Ascending aorta (tissue), 2 donors: Measurements from ENCODE around the gene PPIE. TPM values are rescaled to one million over a fixed set of nuclear protein-coding genes. Genes with fewer than 3 reads are reported as not detected.
A peak's percentile ranks its signal among the peaks of the same experiment; 100 is the strongest.
"Not testable (repeated sequence)": the region's sequence is repeated elsewhere in the genome, so short reads cannot be mapped to it uniquely, and the experiment has no call there.

Experiments
- DNase-seq, 2 donors: peaks; one replicate each; pipeline ENCODE4 v3.0.0-alpha.2; 2019; ENCODE audit warnings: low spot score in 2 of 2
- H3K27ac ChIP-seq, 2 donors: fragments of 200-600 bp; sonication (generic); one replicate each; pipeline ENCODE4 v1.5.1; 2016 to 2017; ENCODE audit warnings: mild to moderate bottlenecking in 1 of 2
- H3K27me3 ChIP-seq: fragments of 200-600 bp; sonication (generic); one replicate; pipeline ENCODE4 v1.5.1; 2017
- H3K36me3 ChIP-seq, 2 donors: fragments of 200-600 bp; sonication (generic); one replicate each; pipeline ENCODE4 v1.5.1; 2016
- H3K4me1 ChIP-seq, 2 donors: fragments of 200-600 bp; sonication (generic); one replicate each; pipeline ENCODE4 v1.5.1; 2016 to 2017; ENCODE audit warnings: mild to moderate bottlenecking in 1 of 2
- H3K4me3 ChIP-seq, 2 donors: fragments of 200-600 bp; sonication (generic); one replicate each; pipeline ENCODE4 v1.5.1; 2016 to 2017; ENCODE audit warnings: mild to moderate bottlenecking in 1 of 2
- H3K9me3 ChIP-seq, 2 donors: fragments of 200-600 bp; sonication (generic); one replicate each; pipeline ENCODE4 v1.5.1; 2016
- intact Hi-C: fragments of 100-400 bp; cut with DNase I; formaldehyde crosslinking; loops from one replicate; pipeline ENCODE4 v1.15.1; 2023
- total RNA-seq: library from RNA; depleted of rRNA; stranded (reverse); fragments of >200 nt; gene quantifications from one replicate; pipeline ENCODE4 v1.1.0, GENCODE V29; 2016
- TF ChIP-seq, protein P1 (sequence below), 3 experiments: fragments of 200-600 bp in 2 of 3; fragments of 450-650 bp in 1 of 3; sonication (generic) in 2 of 3; IDR thresholded peaks; one replicate each; pipeline ENCODE4 v1.5.1; 2016 to 2019; ENCODE audit warnings: antibody characterized with exemption in 3 of 3, mild to moderate bottlenecking in 1 of 3, moderate library complexity in 1 of 3

The PPIE gene
- total RNA-seq, 1 donor from 2014 or later: 58.3 TPM

DNA sequence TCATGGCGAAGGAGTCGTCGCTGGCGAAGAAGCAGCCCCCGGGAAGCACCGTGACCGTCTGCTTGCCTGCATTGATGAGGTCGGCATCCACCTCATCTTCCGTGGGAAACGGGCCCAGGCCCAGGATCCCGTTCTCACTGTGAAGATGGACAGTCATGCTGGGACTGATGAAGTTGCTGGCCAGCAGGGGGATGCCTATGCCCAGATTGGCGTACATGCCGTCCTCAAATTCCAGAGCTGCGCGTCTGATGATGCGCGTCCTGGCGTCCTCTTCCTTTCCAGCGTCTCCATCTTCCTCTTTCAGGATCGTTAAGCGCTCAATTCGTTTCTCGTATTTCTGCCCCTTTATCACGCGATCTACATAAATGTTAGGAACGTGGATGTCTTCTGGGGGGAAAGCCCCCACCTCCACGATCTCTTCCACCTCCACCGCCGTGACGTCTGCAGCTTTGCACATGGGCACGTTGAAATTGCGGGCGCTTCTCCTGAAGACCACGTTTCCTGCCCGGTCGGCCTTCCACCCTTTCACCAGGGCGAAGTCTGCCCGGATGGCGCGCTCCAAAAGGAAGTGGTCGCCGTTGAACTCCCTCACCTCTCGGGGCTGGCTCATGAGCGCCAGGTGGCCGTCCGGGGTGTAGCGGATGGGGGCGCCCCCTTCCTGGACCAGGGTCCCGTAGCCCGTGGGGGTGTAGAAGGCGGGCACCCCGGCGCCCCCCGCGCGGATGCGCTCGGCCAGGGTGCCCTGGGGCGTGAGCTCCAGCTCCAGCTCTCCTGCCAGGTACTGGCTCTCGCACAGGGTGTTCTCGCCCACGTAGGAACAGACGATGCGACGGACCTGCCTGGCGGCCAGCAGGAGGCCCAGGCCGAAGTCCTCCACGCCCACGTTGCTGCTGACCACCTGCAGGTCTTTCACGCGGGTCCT lies 31.7 kb downstream of the PPIE start:
- H3K4me3 ChIP-seq, H3K27me3 ChIP-seq, H3K9me3 ChIP-seq, intact Hi-C loops, H3K4me1 ChIP-seq, H3K27ac ChIP-seq, H3K36me3 ChIP-seq: not testable (repeated sequence)
- DNase-seq: peak in 1 of 2 donors; percentile 24

DNA sequence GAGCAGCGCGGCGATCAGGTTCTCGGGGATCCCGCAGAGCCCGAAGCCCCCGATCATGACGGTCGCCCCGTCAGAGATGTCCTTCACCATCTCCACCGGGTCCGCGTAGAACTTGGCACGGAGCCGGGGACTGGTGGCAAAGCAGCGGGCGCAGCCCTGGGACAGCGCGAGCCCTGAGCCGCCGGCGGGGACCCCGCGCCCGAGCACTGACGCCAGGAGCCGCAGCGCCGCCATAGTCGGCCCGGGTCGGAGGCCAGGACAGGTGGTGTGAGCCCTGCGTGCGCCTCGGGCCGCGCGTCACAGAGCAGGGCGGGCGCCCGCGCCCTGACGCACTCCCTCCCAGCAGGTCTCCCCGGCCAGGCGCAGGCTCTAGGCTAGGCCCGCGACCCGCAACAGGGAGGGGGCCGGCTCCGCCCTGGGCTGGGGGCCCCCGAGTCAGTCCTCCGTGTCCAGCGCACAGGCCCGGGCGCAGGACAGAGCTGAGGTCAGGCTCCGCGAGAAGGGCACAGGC lies 32.4 kb downstream of the PPIE start, which contains the start of gene OXCT2:
Gene OXCT2, minus strand, starts transcription at position 327 of the 511 bp plus-strand sequence. Its CDS starts 93 bp downstream, at position 234.
- H3K4me1 ChIP-seq, H3K9me3 ChIP-seq, H3K27me3 ChIP-seq, H3K27ac ChIP-seq, intact Hi-C loops, H3K36me3 ChIP-seq: not testable (repeated sequence)
- peak in 1 of 2 donors; percentile 46 for DNase-seq
- peak within 1 kb of the TSS in 1 of 2 donors; percentile 35 for H3K4me3 ChIP-seq

DNA sequence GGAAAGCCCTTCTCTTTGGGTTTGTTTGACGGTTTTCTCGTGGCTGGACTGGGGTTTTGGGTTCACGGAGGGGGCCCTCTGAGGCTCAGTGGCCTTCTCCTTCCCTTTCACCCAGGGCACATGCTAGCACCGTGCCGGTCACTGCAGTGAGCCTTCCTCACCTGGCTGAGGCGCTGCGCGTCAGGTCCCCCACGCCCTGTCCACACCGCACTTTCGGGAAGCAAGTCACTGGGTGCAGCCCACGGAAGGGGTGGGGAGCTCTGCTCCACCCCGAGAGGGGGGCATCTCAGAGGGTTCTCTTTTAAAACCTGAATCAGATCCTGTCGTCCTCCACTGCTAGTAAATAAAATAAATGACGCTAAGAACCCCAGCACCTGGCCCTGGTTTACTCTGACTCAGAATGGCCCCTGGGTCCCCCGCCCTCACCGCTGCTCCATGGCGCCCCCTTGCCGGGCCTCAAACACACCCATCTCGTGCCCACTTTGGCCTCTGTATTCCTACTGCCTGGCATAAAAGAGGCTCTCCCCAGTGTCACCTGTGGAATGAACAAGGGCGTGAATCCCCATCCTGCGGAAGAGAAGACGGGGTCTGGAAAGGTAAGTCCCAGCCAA lies 34.8 kb downstream of the PPIE start:
- H3K36me3 ChIP-seq, H3K27me3 ChIP-seq, intact Hi-C loops, H3K4me3 ChIP-seq, H3K4me1 ChIP-seq, H3K9me3 ChIP-seq, DNase-seq, H3K27ac ChIP-seq: not testable (repeated sequence)

- H3K4me1 ChIP-seq, H3K36me3 ChIP-seq, H3K27ac ChIP-seq, H3K4me3 ChIP-seq, intact Hi-C loops, H3K9me3 ChIP-seq, H3K27me3 ChIP-seq: not testable (repeated sequence)
- DNase-seq: peak in 1 of 2 donors; percentile 43
These were observed 36.5 kb downstream of the PPIE start for GRCh38 chr1:39775141-39775540.

DNA sequence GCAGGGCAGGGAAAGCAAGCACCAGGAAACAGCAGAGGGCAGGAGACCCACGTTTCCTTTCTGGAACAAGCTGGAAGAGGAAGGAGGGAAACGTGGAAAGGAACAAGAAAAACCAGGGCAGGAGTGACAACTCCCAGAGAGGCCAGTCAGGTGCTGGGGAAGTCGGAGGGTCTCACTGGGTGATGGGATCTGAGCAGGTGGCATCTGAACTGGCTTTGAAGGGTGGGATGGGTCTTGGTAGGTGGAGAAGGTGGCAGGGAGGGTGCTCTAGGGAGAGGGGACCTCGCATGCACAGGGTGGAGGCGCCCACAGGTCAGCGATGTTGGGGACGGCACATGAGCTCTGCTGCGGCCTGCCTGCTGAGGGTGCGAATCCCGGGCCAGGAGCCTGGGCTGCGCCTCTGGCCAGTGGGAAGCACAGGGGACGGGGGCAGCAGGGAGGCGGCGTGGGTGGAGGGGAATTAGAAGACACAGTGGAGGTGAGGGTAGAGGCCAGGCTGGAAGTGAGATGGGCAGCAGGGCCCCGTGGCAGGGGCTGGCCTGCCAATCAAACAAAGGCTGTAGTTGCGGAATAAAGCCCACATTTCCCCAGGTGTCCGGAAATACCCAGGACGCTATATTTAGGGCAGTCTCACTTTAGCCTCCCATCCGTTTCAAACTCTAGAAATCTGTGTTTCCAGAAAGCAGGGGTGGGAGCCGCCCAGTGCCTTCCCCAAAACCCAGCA lies 37.2 kb downstream of the PPIE start:
- H3K36me3 ChIP-seq, H3K4me1 ChIP-seq, H3K27ac ChIP-seq, H3K4me3 ChIP-seq, H3K9me3 ChIP-seq, intact Hi-C loops, H3K27me3 ChIP-seq: not testable (repeated sequence)
- DNase-seq: peak in 1 of 2 donors; percentile 33

- Histone ChIP-seq H3K36me3 (no peaks in the 10 kb centered on the region), H3K27ac (no peak overlapping the region), H3K9me3 (no peaks in the 10 kb centered on the region), H3K4me1 (no peaks in the 10 kb centered on the region), H3K27me3 (no peaks in the 10 kb centered on the region), H3K4me3 (no peak overlapping the region)
- intact Hi-C loops: no loop called here
- DNase-seq: peak in 1 of 2 donors; percentile 39
- TF ChIP-seq, protein P1, sequence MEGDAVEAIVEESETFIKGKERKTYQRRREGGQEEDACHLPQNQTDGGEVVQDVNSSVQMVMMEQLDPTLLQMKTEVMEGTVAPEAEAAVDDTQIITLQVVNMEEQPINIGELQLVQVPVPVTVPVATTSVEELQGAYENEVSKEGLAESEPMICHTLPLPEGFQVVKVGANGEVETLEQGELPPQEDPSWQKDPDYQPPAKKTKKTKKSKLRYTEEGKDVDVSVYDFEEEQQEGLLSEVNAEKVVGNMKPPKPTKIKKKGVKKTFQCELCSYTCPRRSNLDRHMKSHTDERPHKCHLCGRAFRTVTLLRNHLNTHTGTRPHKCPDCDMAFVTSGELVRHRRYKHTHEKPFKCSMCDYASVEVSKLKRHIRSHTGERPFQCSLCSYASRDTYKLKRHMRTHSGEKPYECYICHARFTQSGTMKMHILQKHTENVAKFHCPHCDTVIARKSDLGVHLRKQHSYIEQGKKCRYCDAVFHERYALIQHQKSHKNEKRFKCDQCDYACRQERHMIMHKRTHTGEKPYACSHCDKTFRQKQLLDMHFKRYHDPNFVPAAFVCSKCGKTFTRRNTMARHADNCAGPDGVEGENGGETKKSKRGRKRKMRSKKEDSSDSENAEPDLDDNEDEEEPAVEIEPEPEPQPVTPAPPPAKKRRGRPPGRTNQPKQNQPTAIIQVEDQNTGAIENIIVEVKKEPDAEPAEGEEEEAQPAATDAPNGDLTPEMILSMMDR (IDR thresholded peaks at IDR 0.05): no peak
These were observed 37.7 kb downstream of the PPIE start for GRCh38 chr1:39776400-39776713.

- DNase-seq: no peak
- intact Hi-C loops: no loop called here
- TF ChIP-seq, protein P1 (IDR thresholded peaks at IDR 0.05): no peak
- H3K27ac ChIP-seq: no peak overlapping the region
- H3K4me3 ChIP-seq: no peak overlapping the region
- H3K36me3 ChIP-seq: no peaks in the 10 kb centered on the region
- no peaks in the 10 kb centered on the region for H3K4me1 ChIP-seq
- H3K9me3 ChIP-seq: no peaks in the 10 kb centered on the region
- H3K27me3 ChIP-seq: no peaks in the 10 kb centered on the region
These were observed 38.2 kb downstream of the PPIE start for GRCh38 chr1:39776886-39777285.

DNA sequence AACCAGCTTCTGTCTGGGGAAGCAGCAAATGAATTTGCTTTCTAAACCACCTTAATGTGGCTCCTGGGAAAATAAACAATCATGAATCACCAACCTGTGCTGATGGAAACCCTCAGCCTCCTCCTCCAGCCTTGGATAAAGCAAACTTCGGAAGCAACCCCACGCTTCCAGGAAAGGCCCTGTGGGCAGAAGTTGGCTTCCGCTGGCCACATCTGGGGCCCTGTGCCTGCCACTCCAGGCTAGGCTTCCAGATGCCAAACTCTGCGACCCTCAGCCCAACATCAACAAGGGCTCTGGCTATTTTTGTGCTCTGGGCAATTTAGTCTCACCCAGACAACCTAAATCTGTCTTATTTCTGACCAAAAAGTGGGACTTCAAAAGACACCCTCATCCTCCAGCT lies 38.6 kb downstream of the PPIE start:
- TF ChIP-seq, protein P1 (IDR thresholded peaks at IDR 0.05): no peak
- Histone ChIP-seq H3K9me3 (no peaks in the 10 kb centered on the region), H3K4me3 (no peak overlapping the region), H3K27ac (no peak overlapping the region), H3K36me3 (no peaks in the 10 kb centered on the region), H3K27me3 (no peaks in the 10 kb centered on the region), H3K4me1 (no peaks in the 10 kb centered on the region)
- no peak for DNase-seq
- intact Hi-C loops: no loop called here

- intact Hi-C loops, H3K27me3 ChIP-seq, H3K4me1 ChIP-seq, H3K4me3 ChIP-seq, H3K27ac ChIP-seq, H3K36me3 ChIP-seq, H3K9me3 ChIP-seq: not testable (repeated sequence)
- peak in 1 of 2 donors; percentile 27 for DNase-seq
These were observed 39.2 kb downstream of the PPIE start for GRCh38 chr1:39777896-39778295.

GRCh38 chr1:39778463-39779099 lies 39.9 kb downstream of the PPIE start:
- H3K4me3 ChIP-seq, H3K9me3 ChIP-seq, H3K36me3 ChIP-seq, intact Hi-C loops, H3K27me3 ChIP-seq, H3K4me1 ChIP-seq, H3K27ac ChIP-seq: not testable (repeated sequence)
- peak in 1 of 2 donors; percentile 19 for DNase-seq
